ENCODE measurements around the gene HTR3E.

- no peak for TF ChIP-seq CTCF (IDR thresholded peaks at IDR 0.05)
- no peak for TF ChIP-seq POLR2A (IDR thresholded peaks at IDR 0.05)
Observed at GRCh38 chr3:184099806-184100686, 3.2 kb downstream of the HTR3E start.
